Hepatocyte (in vitro differentiated cells): ENCODE measurements around the gene AZU1. TPM values are rescaled to one million over a fixed set of nuclear protein-coding genes. Genes with fewer than 3 reads are reported as not detected.

Experiments used
- DNase-seq: peaks from one replicate; pipeline ENCODE4 v3.0.0-alpha.2; 2016; ENCODE audit warnings: low spot score
- H2AFZ ChIP-seq: fragments of 200-600 bp; sonication (generic); 2 replicates; pipeline ENCODE4 v1.6.0; 2016; ENCODE audit warnings: antibody characterized with exemption, mild to moderate bottlenecking
- H3K27ac ChIP-seq: fragments of 200-600 bp; sonication (generic); 2 replicates; pipeline ENCODE4 v1.5.1; 2016; ENCODE audit warnings: mild to moderate bottlenecking
- H3K27me3 ChIP-seq: fragments of 200-600 bp; sonication (generic); 2 replicates; pipeline ENCODE4 v1.6.1; 2016
- H3K36me3 ChIP-seq: fragments of 200-600 bp; sonication (generic); replicated peaks from 2 replicates; pipeline ENCODE4 v1.5.1; 2016; ENCODE audit warnings: low read depth; ENCODE audit not compliant: insufficient read depth
- H3K4me1 ChIP-seq: fragments of 200-600 bp; sonication (generic); 2 replicates; pipeline ENCODE4 v1.5.1; 2016; ENCODE audit warnings: mild to moderate bottlenecking, moderate library complexity; ENCODE audit not compliant: insufficient read depth
- H3K4me2 ChIP-seq: fragments of 200-600 bp; sonication (generic); 2 replicates; pipeline ENCODE4 v1.6.0; 2016
- H3K4me3 ChIP-seq: fragments of 200-600 bp; sonication (generic); 2 replicates; pipeline ENCODE4 v1.5.1; 2016; ENCODE audit warnings: mild to moderate bottlenecking
- H3K79me2 ChIP-seq: fragments of 200-600 bp; sonication (generic); 2 replicates; pipeline ENCODE4 v1.6.0; 2017; ENCODE audit warnings: mild to moderate bottlenecking
- H3K9me2 ChIP-seq: fragments of 200-600 bp; sonication (generic); replicated peaks from 2 replicates; pipeline ENCODE4 v1.6.0; 2017; ENCODE audit warnings: mild to moderate bottlenecking; ENCODE audit not compliant: insufficient read depth
- H3K9me3 ChIP-seq: fragments of 200-600 bp; sonication (generic); 2 replicates; pipeline ENCODE4 v1.5.1; 2016; ENCODE audit warnings: low read depth, mild to moderate bottlenecking
- H4K20me1 ChIP-seq: fragments of 200-600 bp; sonication (generic); 2 replicates; pipeline ENCODE4 v1.6.0; 2016; ENCODE audit warnings: mild to moderate bottlenecking; ENCODE audit not compliant: insufficient read depth, poor library complexity, severe bottlenecking
- CTCF ChIP-seq: fragments of 200-600 bp; sonication (generic); IDR thresholded peaks from 2 replicates; pipeline ENCODE4 v1.5.1; 2016; ENCODE audit warnings: antibody characterized with exemption, mild to moderate bottlenecking; ENCODE audit not compliant: poor library complexity
- EZH2 ChIP-seq: fragments of 200-600 bp; sonication (generic); IDR thresholded peaks from 2 replicates; pipeline ENCODE4 v1.6.1; 2016; ENCODE audit warnings: antibody characterized with exemption, mild to moderate bottlenecking, borderline replicate concordance
- EZH2phosphoT487 ChIP-seq: fragments of 200-600 bp; sonication (generic); IDR thresholded peaks from one replicate; pipeline ENCODE4 v1.6.1; 2018; ENCODE audit warnings: antibody characterized with exemption, mild to moderate bottlenecking, low read depth, moderate library complexity; ENCODE audit not compliant: unreplicated experiment, severe bottlenecking
- WGBS: methylation state at CpG from one replicate; pipeline ENCODE4 v1.1.6; 2016; ENCODE audit warnings: low lambda C conversion rate; ENCODE audit errors: missing lambda C conversion rate; 5-methylcytosine and 5-hydroxymethylcytosine counted together
- polyA plus RNA-seq: library from polyadenylated mRNA; unstranded; fragments of >200 nt; fragmentation: Nextera tagmentation; extraction: Ambion mirVana; gene quantifications from 2 replicates; pipeline ENCODE4 v1.2.1, GENCODE V29; 2016
- total RNA-seq: library from RNA; depleted of rRNA; stranded (reverse); fragments of >200 nt; gene quantifications from 2 replicates; pipeline ENCODE4 v1.2.3, GENCODE V29; 2014

AZU1 gene
- total and polyA plus RNA-seq, 2 experiments from 2014 or later = 0.94 TPM; not detected in 1

GRCh38 chr19:784541-784940 is 43.1 kb upstream of the AZU1 start:
- no peak overlapping the region for H3K27ac ChIP-seq
- WGBS = 89% methylated on average over 12 of the region's 13 CpGs
- peaks cover 39% of the 10 kb centered on the region for H3K4me1 ChIP-seq
- H3K79me2 ChIP-seq = peaks cover 31% of the 10 kb centered on the region
- TF ChIP-seq EZH2phosphoT487 = no peak
- no peaks in the 10 kb centered on the region for H3K9me3 ChIP-seq
- peak; percentile 2 for DNase-seq
- no peaks in the 10 kb centered on the region for H4K20me1 ChIP-seq
- H3K4me3 ChIP-seq = no peak overlapping the region
- H2AFZ ChIP-seq = no peak overlapping the region
- peak overlapping the region; percentile 80 for H3K4me2 ChIP-seq
- H3K9me2 ChIP-seq = no peaks in the 10 kb centered on the region
- no peaks in the 10 kb centered on the region for H3K36me3 ChIP-seq
- H3K27me3 ChIP-seq = no peaks in the 10 kb centered on the region

GRCh38 chr19:787536-787935 is 40.1 kb upstream of the AZU1 start:
- WGBS = 95% methylated on average over 16 of the region's 16 CpGs
- H3K27ac ChIP-seq = no peak overlapping the region
- no peak for TF ChIP-seq EZH2
- no peak for TF ChIP-seq CTCF
- TF ChIP-seq EZH2phosphoT487 = no peak

GRCh38 chr19:788686-788982 is 39.0 kb upstream of the AZU1 start:
- DNase-seq = no peak
- no peaks in the 10 kb centered on the region for H3K27me3 ChIP-seq
- H3K79me2 ChIP-seq = peaks cover 14% of the 10 kb centered on the region
- H3K36me3 ChIP-seq = no peaks in the 10 kb centered on the region
- peak overlapping the region; percentile 64 for H2AFZ ChIP-seq
- no peaks in the 10 kb centered on the region for H3K9me2 ChIP-seq
- WGBS = 71% methylated on average over 11 of the region's 11 CpGs
- H3K27ac ChIP-seq = peak overlapping the region; percentile 69
- H3K9me3 ChIP-seq = no peaks in the 10 kb centered on the region
- no peak overlapping the region for H3K4me3 ChIP-seq
- H3K4me2 ChIP-seq = no peak overlapping the region
- H4K20me1 ChIP-seq = no peaks in the 10 kb centered on the region
- TF ChIP-seq EZH2phosphoT487 = no peak
- no peak for TF ChIP-seq EZH2
- no peak for TF ChIP-seq CTCF
- peaks cover 16% of the 10 kb centered on the region for H3K4me1 ChIP-seq

More at GRCh38 chr19:787536-787935, 40.1 kb upstream of the AZU1 start:
- H3K9me2 ChIP-seq = no peaks in the 10 kb centered on the region
- no peaks in the 10 kb centered on the region for H4K20me1 ChIP-seq
- H3K27me3 ChIP-seq = no peaks in the 10 kb centered on the region
- no peak for DNase-seq
- no peak overlapping the region for H3K4me2 ChIP-seq
- H3K4me1 ChIP-seq = peaks cover 26% of the 10 kb centered on the region
- H3K9me3 ChIP-seq = no peaks in the 10 kb centered on the region
- no peaks in the 10 kb centered on the region for H3K36me3 ChIP-seq
- no peak overlapping the region for H2AFZ ChIP-seq
- no peak overlapping the region for H3K4me3 ChIP-seq
- peaks cover 19% of the 10 kb centered on the region for H3K79me2 ChIP-seq

- H2AFZ ChIP-seq = peak overlapping the region; percentile 64
- peaks cover 9% of the 10 kb centered on the region for H3K79me2 ChIP-seq
- no peaks in the 10 kb centered on the region for H3K9me2 ChIP-seq
- H3K4me2 ChIP-seq = peak overlapping the region; percentile 46
- H3K36me3 ChIP-seq = no peaks in the 10 kb centered on the region
- H3K9me3 ChIP-seq = no peaks in the 10 kb centered on the region
- no peak for DNase-seq
- 35% methylated on average over 33 of the region's 33 CpGs for WGBS
- no peaks in the 10 kb centered on the region for H3K27me3 ChIP-seq
- H4K20me1 ChIP-seq = no peaks in the 10 kb centered on the region
- no peak overlapping the region for H3K4me3 ChIP-seq
- H3K4me1 ChIP-seq = peaks cover 16% of the 10 kb centered on the region
- H3K27ac ChIP-seq = peak overlapping the region; percentile 69
- TF ChIP-seq EZH2 = no peak
- no peak for TF ChIP-seq EZH2phosphoT487
- TF ChIP-seq CTCF = no peak
Observed at GRCh38 chr19:788983-789700, 38.5 kb upstream of the AZU1 start.
